Measurements from ENCODE around the gene ATPAF1.

- TF ChIP-seq, protein P1, sequence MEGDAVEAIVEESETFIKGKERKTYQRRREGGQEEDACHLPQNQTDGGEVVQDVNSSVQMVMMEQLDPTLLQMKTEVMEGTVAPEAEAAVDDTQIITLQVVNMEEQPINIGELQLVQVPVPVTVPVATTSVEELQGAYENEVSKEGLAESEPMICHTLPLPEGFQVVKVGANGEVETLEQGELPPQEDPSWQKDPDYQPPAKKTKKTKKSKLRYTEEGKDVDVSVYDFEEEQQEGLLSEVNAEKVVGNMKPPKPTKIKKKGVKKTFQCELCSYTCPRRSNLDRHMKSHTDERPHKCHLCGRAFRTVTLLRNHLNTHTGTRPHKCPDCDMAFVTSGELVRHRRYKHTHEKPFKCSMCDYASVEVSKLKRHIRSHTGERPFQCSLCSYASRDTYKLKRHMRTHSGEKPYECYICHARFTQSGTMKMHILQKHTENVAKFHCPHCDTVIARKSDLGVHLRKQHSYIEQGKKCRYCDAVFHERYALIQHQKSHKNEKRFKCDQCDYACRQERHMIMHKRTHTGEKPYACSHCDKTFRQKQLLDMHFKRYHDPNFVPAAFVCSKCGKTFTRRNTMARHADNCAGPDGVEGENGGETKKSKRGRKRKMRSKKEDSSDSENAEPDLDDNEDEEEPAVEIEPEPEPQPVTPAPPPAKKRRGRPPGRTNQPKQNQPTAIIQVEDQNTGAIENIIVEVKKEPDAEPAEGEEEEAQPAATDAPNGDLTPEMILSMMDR (IDR thresholded peaks at IDR 0.05), result no peak
- TF ChIP-seq POLR2AphosphoS5 (IDR thresholded peaks at IDR 0.05), result no peak
These were observed 5.6 kb upstream of the ATPAF1 start for GRCh38 chr1:46673749-46674182.

All from prostate gland (tissue), 2 donors.